Right lung (tissue), 5 donors: ENCODE results near the gene RANBP17. TPM values are rescaled to one million over a fixed set of nuclear protein-coding genes. Genes with fewer than 3 reads are reported as not detected.

Experiments used
- DNase-seq, 2 donors: peaks; one replicate each; pipeline ENCODE4 v3.0.0-alpha.2; 2013
- polyA plus RNA-seq, 5 donors: library from polyadenylated mRNA; unstranded; fragments of 120-200 nt; gene quantifications; one replicate each; pipeline versions ENCODE4 v1.2.1 to v1.2.3, GENCODE V29; 2013; ENCODE audit warnings: inconsistent platforms in 1 of 5, low replicate concordance in 1 of 5; ENCODE audit not compliant: insufficient read length in 5 of 5, insufficient read depth in 1 of 5

The RANBP17 gene
- polyA plus RNA-seq, 5 donors = 21.5 to 56.2 (median 39.6) TPM

- peak; percentile 11 for DNase-seq
Observed at GRCh38 chr5:171081319-171081718, 219.5 kb downstream of the RANBP17 start.

- DNase-seq = no peak
Observed at GRCh38 chr5:171092194-171092593, 230.4 kb downstream of the RANBP17 start.

- no peak for DNase-seq
Observed at GRCh38 chr5:171093598-171093997, 231.8 kb downstream of the RANBP17 start.

- no peak for DNase-seq
Observed at GRCh38 chr5:171094356-171094755, 232.5 kb downstream of the RANBP17 start.

GRCh38 chr5:171102877-171103610 is 241.2 kb downstream of the RANBP17 start:
- DNase-seq = no peak

- DNase-seq = no peak
Observed at GRCh38 chr5:171107669-171108068, 245.9 kb downstream of the RANBP17 start.

GRCh38 chr5:171115519-171115918 is 253.7 kb downstream of the RANBP17 start:
- DNase-seq = no peak

- no peak for DNase-seq
Observed at GRCh38 chr5:171116719-171117118, 254.9 kb downstream of the RANBP17 start.

- no peak for DNase-seq
Observed at GRCh38 chr5:171120986-171121622, 259.3 kb downstream of the RANBP17 start.

GRCh38 chr5:171121638-171122037 is 259.8 kb downstream of the RANBP17 start:
- DNase-seq = no peak

- DNase-seq = no peak
Observed at GRCh38 chr5:171122372-171122771, 260.6 kb downstream of the RANBP17 start.

- DNase-seq = no peak
Observed at GRCh38 chr5:171123417-171123816, 261.6 kb downstream of the RANBP17 start.

GRCh38 chr5:171127314-171127713 is 265.5 kb downstream of the RANBP17 start:
- DNase-seq = no peak

GRCh38 chr5:171128136-171128535 is 266.3 kb downstream of the RANBP17 start:
- DNase-seq = no peak

- DNase-seq = no peak
Observed at GRCh38 chr5:171129308-171129707, 267.5 kb downstream of the RANBP17 start.

- DNase-seq = no peak
Observed at GRCh38 chr5:171131497-171131896, 269.7 kb downstream of the RANBP17 start.

GRCh38 chr5:171137768-171138525 is 276.1 kb downstream of the RANBP17 start:
- DNase-seq = no peak

GRCh38 chr5:171139227-171139626 is 277.4 kb downstream of the RANBP17 start:
- no peak for DNase-seq

- no peak for DNase-seq
Observed at GRCh38 chr5:171142617-171143016, 280.8 kb downstream of the RANBP17 start.

- no peak for DNase-seq
Observed at GRCh38 chr5:171143171-171143570, 281.4 kb downstream of the RANBP17 start.

- DNase-seq = no peak
Observed at GRCh38 chr5:171143926-171144325, 282.1 kb downstream of the RANBP17 start.

GRCh38 chr5:171149333-171149732 is 287.5 kb downstream of the RANBP17 start:
- DNase-seq = no peak

- DNase-seq = no peak
Observed at GRCh38 chr5:171149772-171150171, 288.0 kb downstream of the RANBP17 start.
